NCI-H524 treated with DMSO at 0.1 percent for 48 hours (cell line): ENCODE results near the gene C10orf95.
"Not testable (repeated sequence)": the region's sequence is repeated elsewhere in the genome, so short reads cannot be mapped to it uniquely, and the experiment has no call there.

Source experiments
- DNase-seq: peaks from one replicate; lab custom pipeline; 2025; lab: John Stamatoyannopoulos, UW

C10orf95 gene, protein sequence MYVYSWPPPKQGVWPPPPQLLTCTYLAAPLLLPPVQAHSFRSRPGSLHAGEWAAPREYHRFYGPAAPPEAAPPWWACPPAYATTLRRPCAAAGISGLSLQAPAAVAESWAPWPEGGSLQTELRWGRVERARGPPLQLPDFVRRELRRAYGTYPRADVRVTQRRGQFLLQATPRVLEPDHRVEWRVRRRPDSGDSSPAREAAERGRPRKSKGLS

GRCh38 chr10:102451105-102451969 lies at the start of gene C10orf95:
Gene C10orf95 (minus strand): TSS chr10:102451543. CDS start chr10:102451093, 450 bp downstream.
- no peak for DNase-seq

DNA sequence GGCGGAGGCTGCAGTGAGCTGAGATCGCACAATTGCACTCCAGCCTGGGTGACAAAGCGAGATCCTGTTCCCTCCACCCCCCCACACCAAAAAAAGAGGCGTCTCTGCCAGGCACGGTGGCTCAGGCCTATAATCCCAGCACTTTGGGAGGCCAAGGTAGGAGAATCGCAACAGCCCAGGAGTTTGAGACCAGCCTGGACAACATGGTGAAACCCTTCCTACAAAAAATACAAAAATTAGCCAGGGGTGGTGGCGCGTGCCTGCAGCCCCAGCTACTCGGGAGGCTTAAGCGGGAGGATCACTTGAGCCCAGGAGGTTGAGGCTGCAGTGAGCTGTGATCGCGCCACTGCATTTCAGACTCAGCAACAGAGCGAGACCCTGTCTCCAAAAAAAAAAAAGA lies 49.3 kb upstream of the C10orf95 start:
- DNase-seq, result not testable (repeated sequence)

DNA sequence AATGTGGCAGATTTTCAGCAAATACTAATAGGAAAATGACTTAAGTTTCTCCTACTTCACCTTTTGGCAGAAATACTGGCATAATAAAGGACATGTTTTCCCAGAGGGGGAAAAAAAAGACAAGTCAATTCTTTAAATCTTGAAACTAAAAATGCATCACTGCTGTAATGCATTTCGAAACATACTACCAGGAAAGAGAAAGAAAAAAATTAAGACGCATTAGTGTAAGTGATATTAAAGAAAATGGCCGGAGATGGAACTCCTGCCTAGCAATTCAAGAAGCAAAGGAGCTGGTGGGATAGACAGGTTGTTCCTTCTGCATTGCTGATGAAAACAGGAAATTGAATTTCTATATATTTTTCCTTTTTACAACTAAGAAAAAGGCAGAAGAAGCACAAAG lies 48.0 kb upstream of the C10orf95 start:
- DNase-seq, result no peak

DNA sequence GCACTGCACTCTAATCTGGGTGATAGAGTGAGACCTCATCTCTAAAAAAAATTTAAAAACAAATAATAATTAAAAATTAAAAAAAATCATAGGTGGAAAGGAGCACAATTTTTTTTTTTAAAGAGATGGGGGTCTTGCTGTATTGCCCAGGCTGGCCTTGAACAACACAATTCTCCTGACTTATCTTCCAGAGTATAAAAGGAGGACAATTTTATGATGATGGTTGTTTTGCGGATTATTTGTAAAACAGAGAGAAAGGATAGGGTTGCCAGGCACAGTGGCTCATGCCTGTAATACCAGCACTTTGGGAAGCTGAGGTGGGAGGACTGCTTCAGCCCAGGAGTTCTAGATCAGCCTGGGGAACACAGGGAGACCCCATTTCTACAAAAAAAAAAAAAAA lies 46.2 kb upstream of the C10orf95 start:
- DNase-seq, result no peak

DNA sequence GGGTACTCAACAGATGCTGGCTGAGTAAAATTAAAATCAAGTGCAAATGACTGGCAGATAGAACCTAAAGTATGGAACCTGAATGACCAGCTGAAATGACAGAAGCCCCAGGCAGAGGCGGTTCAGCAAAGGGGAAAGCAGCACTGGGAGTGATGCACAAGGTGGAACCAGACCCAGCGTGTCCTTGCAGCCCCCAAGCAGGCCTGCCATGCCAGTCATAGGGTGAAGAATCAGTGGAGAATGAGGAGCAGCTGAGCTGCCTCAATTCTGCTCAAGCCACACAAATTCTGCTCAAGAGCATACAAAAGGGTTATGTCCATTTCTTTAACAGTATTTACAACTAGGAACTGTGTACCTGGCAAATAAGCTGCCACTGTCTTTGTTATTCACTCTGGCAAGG lies 42.4 kb upstream of the C10orf95 start:
- no peak for DNase-seq

- DNase-seq, result no peak
These were observed 41.6 kb upstream of the C10orf95 start for GRCh38 chr10:102492983-102493382.

GRCh38 chr10:102492344-102492939 lies 41.1 kb upstream of the C10orf95 start:
- no peak for DNase-seq

DNA sequence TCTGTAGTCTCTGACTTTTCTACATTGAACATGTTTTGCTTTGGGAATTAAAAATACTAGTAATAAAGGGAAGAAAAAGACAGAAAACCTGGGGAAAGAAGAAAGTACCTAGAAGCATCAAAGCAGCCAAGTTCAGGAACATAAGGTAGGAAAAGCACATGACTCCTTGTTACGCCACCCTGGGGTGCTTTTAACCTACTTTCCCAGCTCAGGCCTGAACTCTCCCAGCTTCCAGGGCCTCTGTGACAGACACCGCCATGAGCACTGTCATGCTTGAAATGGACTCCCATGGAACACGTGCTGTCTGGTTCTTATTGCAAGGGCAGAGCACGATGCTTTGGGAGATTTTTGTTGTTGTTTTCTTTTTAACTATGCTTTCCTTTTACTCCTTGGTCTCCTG lies 39.8 kb upstream of the C10orf95 start:
- DNase-seq, result no peak

DNA sequence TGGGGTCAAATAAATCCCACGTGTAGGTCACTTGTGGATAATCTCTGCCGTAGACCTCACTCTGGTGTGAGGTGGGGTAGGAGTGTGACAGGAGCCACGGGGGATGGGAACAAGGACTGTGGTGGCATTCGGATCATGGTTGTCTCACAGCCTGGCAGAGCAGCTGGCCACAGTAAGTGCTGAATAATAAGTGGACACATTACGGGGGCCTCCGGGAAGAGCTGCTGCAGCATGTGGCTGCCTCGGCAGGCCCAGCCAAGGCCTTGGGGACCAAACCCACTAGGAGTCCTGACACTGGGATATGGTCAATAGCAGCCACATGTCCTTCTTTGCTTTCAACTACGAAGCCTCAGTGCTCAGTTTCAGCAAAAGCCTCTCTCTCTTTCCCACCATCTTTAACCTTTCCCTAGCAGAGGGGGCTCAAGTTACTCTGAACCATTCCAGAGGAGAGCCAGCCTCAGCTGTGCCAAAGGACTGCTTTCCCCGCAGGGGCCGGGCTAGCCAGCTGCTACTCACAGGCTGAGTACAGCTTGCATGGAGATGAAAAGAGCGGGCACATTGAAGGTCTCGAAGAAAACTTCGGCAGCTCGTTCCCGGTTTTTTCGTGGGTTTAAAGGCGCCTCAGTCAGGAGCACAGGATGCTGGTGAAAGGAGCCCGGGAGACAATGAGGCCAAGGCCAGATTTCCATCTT lies 33.9 kb upstream of the C10orf95 start:
- no peak for DNase-seq

DNA sequence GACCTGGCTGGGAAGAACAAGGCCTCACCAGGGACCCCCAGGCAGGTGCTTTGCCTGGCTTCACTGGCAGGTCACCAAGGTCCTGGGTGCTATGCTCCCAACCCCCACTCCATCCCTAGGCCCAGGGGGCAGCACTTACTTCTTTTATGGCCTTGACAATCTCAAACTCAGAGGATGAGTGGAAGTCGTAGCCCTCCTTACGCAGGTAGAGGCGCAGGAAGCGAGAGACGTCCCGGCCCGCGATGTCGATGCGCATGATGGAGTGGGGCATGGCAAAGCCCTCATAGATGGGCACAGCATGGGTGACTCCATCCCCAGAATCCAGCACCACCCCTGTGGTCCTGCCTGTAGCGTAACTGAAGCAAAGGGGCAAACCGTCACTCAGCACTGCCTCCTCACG lies 32.7 kb upstream of the C10orf95 start:
- no peak for DNase-seq

DNA sequence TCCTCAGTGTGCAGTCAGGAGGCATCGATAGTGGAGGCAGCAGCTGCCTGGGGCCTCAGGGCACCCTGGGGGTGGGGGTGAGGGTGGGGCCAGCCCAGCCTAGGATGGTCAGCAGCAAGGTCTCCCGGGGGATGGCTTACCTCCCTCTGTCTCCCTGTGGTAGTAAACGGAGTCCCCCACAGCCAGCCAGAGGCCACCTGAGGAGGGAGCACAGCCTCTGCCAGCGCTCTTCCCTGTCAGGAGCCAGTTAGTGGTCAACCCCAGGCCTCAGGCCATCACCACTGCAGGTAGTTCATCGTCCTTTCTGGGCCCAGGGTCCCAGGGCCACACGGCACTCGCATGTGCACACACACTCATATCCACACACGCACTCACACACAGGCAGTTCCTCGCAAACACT lies 29.1 kb upstream of the C10orf95 start:
- no peak for DNase-seq

GRCh38 chr10:102479651-102480050 lies 28.3 kb upstream of the C10orf95 start:
- DNase-seq, result no peak

GRCh38 chr10:102476466-102477141 lies 25.3 kb upstream of the C10orf95 start:
- DNase-seq, result no peak

DNA sequence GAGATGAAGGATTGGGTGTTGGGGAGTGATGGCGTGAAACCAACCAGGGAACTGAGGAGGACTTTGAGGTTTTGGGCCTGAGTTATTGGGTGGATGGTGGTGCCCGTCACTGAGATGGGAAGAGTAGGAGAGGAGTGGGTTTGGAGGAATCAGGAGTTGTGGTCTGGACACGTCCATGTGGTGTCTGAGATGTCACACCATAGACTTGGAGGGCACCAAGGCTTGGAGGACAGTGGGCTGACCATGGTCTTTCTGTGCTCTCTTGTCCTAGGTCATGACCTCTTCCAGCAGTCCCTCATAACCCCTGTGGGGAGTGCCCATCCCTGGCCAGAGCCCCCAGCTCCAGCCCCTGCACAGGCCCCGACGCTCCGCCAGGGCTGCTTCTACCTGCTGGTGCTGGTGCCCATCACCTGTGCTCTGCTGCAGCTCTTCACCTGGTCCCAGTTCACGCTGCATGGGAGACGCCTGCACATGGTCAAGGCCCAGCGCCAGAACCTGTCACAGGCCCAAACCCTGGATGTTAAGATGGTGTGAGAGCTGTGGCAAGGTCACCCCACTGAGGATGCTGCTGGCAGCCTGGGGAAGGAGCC lies 24.2 kb upstream of the C10orf95 start:
- no peak for DNase-seq

DNA sequence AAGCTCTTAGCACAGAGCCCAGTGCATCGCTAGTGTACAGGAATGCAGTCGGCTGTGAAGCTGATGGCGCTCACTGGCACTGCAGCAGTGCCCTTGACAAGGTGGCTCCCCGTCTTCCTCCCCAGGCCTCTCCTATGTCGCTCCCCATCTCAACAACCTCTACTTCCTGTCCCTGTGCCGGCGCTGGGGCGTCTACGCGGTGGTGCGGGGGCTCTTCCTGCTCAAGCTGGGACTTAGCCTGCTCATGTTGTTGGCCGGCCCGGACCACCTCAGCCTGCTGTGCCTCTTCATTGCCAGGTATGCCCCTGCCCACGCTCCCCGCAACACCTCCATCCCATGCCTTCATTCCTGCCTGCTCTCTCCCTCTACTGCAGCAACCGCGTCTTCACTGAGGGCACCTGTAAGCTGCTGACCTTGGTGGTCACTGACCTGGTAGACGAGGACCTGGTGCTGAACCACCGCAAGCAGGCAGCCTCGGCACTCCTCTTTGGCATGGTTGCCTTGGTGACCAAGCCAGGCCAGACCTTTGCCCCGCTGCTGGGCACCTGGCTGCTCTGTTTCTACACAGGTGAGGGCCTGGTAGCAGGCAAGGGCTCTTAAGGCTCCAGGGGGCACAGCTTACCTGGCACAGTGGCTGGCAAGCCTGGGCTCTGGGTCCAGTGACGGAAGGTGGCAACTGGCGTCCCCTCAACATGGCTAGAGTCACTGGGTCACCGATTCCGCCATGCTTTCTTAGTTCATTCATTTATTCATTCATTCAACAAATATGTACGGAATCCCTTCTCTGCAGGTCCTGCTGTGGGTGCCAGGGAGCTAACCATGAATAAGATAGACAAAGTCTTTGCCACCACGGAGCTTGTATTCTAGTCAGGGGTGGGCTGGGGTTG lies 22.3 kb upstream of the C10orf95 start:
- no peak for DNase-seq

DNA sequence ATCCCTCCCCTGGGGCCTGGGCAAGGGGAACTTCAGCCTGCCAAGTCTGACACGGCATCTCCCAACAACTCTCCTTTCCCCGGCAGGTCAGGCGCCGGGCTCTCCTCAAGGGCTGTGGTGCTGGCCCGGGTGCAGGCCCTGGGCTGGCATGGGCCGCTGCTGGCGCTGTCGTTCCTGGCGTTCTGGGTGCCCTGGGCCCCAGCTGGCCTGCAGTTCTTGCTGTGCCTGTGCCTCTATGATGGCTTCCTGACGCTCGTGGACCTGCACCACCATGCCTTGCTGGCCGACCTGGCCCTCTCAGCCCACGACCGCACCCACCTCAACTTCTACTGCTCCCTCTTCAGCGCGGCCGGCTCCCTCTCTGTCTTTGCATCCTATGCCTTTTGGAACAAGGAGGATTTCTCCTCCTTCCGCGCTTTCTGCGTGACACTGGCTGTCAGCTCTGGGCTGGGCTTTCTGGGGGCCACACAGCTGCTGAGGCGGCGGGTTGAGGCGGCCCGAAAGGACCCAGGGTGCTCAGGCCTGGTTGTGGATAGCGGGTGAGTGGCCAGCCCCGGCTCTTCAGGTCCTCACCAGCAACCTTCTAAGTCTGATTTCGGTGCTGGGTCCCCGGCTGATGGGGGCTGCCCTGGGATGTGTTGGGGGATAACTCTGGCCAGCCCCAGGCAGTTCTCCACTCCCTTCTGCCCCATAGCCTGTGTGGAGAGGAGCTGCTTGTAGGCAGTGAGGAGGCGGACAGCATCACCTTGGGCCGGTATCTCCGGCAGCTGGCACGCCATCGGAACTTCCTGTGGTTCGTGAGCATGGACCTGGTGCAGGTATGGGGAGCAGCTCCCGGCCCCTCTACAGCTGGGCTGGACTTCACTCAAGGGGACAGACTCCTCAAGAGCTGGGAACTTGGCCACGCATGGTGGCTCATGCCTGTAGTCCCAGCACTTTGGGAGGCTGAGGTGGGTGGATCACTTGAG lies 19.5 kb upstream of the C10orf95 start:
- no peak for DNase-seq

- no peak for DNase-seq
These were observed 17.3 kb upstream of the C10orf95 start for GRCh38 chr10:102468683-102469082.

DNA sequence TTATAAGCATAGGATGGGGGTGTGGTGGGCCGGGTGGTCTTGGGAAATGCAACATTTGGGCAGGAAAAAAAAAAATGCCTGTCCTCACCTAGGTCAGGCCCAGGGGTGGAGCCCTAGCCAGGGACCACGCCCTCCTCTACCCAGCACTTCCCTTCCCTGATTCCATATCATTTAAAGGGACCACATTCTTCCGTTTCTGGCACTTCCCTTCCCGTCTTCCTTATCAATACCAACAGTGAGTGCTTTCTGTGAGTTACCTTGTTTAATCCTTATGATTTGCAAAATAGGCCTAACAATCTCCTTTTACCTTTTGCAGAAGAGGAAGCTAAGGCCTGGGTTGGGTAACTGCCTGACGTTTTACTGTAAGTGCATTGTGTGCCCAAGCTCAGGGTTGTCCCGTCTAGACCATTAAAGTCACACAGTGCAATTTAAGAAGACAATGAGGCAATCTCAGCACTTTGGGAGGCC lies 16.7 kb upstream of the C10orf95 start:
- no peak for DNase-seq

DNA sequence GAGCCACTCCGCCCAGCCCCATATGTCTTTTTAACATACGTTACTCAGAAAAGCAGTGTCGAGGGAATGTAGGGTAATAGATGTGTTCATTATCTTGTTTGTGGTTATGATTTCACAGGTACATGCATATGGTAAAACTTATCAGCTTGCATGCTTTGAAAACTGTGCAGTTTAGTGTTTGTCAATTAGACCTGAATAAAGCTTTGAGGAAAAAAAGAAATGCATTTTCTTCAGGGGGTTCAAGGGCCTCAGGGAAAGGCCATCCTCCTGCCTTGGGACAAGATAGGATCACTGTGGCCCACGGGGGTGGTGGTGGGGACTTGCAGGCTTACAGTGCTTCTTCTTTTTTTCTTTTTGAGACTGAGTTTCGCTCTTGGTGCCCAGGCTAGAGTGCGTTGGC lies 16.0 kb upstream of the C10orf95 start:
- DNase-seq, result no peak
